ENCODE measurements around the gene CHGA. TPM values are rescaled to one million over a fixed set of nuclear protein-coding genes. Genes with fewer than 3 reads are reported as not detected.

CHGA gene
- total RNA-seq, 2 experiments from 2014 or later: not detected

DNA sequence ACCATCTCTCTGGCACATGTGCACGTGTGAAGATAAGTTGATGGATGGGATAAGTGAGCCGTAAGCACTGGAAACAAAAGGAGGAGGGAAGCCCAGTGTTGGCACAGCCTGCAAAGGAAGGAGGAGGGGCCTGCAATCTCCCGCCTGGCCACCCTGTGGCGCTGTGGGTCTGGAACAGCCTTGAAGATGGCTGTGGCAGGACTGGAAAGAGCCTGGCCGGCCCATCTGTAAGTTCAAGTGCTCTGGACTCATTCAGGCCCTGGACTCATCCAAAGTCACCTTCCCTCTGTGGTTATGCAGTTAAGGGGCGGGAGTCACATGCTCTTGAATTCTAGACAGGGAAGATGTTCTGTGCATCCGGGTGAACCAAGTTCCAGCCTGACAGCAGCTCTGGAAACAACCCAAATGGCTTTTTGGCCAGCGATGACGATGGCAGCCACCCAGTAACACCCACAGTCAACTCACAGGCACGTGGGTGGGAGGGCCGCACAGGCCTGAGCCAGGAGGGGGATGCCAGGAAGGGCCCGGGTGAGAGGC is 50.4 kb downstream of the CHGA start:
- ChIA-PET POLR2A (no interaction called here), CTCF (no interaction called here)
- peak; percentile 46 for DNase-seq
- Mint-ChIP-seq H3K9me3 (peaks cover 31% of the 10 kb centered on the region), H3K27ac (no peak overlapping the region), H3K4me1 (ENCODE audit: low read depth) (no peaks in the 10 kb centered on the region), H3K27me3 (no peaks in the 10 kb centered on the region), H3K36me3 (peaks cover 35% of the 10 kb centered on the region), H3K4me3 (no peak overlapping the region)
- intact Hi-C loops (cut with micrococcal nuclease): no loop called here

DNA sequence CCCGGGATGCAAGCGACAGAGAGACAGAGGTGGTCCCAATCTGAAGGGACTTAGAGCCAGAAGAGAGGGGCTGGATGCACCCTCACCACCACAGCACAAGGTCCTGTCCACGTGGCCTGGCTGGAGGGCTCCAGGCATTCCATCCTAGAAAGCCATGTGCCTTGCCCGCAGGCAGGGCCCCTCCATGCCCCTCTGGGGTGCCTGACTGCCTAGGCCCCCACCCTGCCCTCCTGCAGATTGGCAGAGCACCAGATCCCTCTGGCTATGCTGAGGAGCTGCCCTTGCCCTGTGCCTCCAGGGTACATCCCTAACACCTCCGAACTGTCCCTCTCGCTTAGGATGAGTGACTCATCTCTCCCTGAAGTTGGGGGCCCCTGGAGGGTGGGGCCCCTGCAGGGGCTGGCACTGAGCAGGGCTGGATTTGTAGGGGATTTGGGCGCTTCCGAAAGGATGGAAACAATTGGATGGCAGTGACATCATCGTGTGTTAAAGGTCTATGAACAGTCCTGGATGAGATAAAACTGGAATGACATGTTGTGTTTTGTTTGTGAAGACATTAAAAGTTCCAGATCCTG is 50.9 kb downstream of the CHGA start:
- DNase-seq: no peak
- H3K36me3 Mint-ChIP-seq: peaks cover 41% of the 10 kb centered on the region
- H3K27me3 Mint-ChIP-seq: no peaks in the 10 kb centered on the region
- peaks cover 36% of the 10 kb centered on the region for H3K9me3 Mint-ChIP-seq
- H3K4me1 Mint-ChIP-seq (ENCODE audit: low read depth): no peaks in the 10 kb centered on the region
- ChIA-PET POLR2A (no interaction called here), CTCF (interaction anchor here (0.7 kb wide), 1 partner anchor 121 kb away, joined by 3 read pairs; no protein-coding TSS in a partner anchor)
- H3K27ac Mint-ChIP-seq: no peak overlapping the region
- H3K4me3 Mint-ChIP-seq: no peak overlapping the region
- intact Hi-C loops (cut with micrococcal nuclease): no loop called here

DNA sequence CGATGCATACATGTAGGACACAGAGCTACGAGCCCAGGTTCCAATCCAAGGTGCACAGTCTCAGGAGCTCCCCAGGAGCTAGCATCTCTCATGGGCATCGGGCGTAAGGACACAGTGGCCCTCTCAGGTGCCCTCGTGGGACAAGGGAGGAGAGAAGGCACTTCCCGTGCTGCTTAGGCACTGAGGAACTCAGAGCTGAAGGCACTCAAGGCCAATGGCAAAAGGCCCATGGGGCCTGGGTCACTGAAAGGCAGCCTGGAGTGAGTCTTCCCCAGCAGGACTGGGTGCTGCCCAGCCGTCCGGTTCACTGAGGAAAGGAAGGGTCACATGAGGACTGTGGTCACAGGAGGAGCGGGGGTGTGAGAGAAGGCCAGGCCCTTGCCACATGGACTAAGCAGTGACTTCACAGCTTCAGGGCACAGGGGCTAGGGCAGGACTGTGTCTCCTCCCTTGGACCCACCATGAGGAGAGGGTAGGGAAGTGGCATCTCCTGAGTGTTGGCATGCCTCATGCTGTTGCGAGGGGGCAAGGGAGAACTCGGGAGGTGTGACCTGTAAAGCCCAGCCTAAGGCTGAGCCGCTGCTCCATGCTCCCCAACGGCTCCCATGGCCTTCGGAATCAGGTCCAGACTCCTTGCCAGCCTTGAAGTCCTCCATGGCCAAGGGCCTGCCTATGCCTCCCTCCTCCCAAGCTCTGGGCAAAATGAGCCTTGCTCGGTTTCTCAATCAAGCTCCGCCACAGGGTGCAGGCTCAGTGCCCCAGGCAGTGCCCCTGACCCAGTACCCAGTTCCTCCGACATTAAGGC is 51.8 kb downstream of the CHGA start:
- DNase-seq: no peak
- H3K27me3 Mint-ChIP-seq: no peaks in the 10 kb centered on the region
- ChIA-PET CTCF (interaction anchor here (0.7 kb wide), 1 partner anchor 120 kb away, joined by 3 read pairs; no protein-coding TSS in a partner anchor), POLR2A (no interaction called here)
- no peak overlapping the region for H3K27ac Mint-ChIP-seq
- peaks cover 49% of the 10 kb centered on the region for H3K36me3 Mint-ChIP-seq
- no peaks in the 10 kb centered on the region for H3K4me1 Mint-ChIP-seq (ENCODE audit: low read depth)
- peaks cover 45% of the 10 kb centered on the region for H3K9me3 Mint-ChIP-seq
- intact Hi-C loops (cut with micrococcal nuclease): no loop called here
- no peak overlapping the region for H3K4me3 Mint-ChIP-seq

DNA sequence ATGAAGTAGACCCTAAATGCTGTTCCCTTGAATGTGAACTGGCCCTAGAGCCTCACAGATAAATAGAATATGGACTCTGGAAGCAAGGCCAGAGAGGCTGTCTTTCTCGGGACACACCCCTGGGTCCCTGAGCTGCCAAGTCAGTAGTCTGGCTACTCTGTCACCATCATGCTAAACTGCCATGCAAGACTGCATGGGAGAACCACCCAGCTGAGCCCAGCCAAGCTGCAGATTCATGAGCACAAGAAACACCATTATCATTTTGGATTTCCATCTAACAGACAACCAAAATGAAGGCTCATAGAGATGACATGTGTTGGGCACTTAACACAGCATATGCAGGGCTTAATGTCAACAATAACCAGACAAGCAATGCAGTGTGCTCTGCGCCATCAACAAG is 53.3 kb downstream of the CHGA start:
- Mint-ChIP-seq H3K4me3 (no peak overlapping the region), H3K27ac (no peak overlapping the region), H3K9me3 (peaks cover 58% of the 10 kb centered on the region), H3K36me3 (peaks cover 60% of the 10 kb centered on the region), H3K4me1 (ENCODE audit: low read depth) (no peaks in the 10 kb centered on the region), H3K27me3 (no peaks in the 10 kb centered on the region)
- no peak for DNase-seq
- intact Hi-C loops (cut with micrococcal nuclease): no loop called here
- CTCF ChIA-PET: no interaction called here
- POLR2A ChIA-PET: no interaction called here

DNA sequence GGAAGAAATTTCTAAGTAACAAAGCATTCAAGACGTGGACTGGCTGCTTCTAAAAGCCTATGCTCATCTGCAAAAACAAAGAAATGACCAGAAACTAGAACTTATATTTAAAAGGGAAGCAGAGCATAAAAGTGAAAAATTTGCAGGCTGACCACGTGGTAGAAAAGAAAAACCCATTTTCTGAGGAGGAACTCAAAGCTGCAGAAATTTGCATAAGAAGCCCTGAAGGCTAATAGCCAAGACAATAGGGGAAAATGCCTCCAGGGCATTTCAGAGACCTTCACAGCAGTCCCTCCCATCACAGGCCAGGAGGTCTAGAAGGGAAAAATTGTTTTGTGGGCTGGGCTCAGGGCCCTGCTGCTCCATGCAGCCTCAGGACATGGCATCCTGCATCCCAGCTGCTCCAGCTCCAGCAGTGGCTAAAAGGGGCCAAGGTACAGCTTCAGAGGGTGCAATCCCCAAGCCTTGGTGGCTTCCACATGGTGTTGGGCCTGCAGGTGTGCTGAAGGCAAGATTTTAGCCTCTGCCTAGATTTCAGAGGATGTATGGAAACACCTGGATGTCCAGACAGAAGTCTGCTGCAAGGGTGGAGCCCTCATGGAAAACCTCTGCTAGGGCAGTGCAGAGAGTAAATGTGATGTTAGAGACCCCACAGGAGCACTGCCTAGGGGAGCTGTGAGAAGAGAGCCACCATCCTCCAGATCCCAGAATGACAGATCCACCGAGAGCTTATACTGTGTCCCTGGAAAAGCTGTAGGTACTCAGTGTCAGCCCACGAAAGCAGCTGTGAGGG is 55.5 kb downstream of the CHGA start:
- Mint-ChIP-seq H3K9me3 (peaks cover 58% of the 10 kb centered on the region), H3K27me3 (no peaks in the 10 kb centered on the region), H3K27ac (no peak overlapping the region), H3K36me3 (peaks cover 70% of the 10 kb centered on the region), H3K4me1 (ENCODE audit: low read depth) (no peaks in the 10 kb centered on the region), H3K4me3 (no peak overlapping the region)
- POLR2A ChIA-PET: no interaction called here
- no peak for DNase-seq
- intact Hi-C loops (cut with micrococcal nuclease): no loop called here
- CTCF ChIA-PET: no interaction called here

DNA sequence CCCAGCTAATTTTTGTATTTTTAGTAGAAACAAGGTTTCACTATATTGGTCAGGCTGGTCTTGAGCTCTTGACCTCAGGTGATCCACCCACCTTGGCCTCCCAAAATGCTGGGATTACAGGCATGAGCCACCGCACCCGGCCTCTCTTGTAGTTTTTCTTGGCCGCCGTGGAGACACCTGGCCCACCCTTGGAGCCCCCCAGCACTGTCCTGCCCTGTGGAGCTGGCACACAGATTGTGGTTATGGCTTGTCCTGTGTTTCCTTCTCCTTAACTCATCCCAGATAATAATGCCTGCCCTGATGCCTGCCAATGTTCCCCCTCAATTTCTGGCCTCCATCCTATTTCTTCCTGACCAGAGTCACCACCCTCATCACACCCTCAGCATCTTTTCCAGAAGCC is 57.9 kb downstream of the CHGA start:
- Mint-ChIP-seq H3K9me3 (peaks cover 52% of the 10 kb centered on the region), H3K4me1 (ENCODE audit: low read depth) (no peaks in the 10 kb centered on the region), H3K27me3 (no peaks in the 10 kb centered on the region), H3K27ac (no peak overlapping the region), H3K36me3 (peaks cover 61% of the 10 kb centered on the region), H3K4me3 (no peak overlapping the region)
- no peak for DNase-seq
- intact Hi-C loops (cut with micrococcal nuclease): no loop called here
- CTCF ChIA-PET: no interaction called here
- POLR2A ChIA-PET: no interaction called here

DNA sequence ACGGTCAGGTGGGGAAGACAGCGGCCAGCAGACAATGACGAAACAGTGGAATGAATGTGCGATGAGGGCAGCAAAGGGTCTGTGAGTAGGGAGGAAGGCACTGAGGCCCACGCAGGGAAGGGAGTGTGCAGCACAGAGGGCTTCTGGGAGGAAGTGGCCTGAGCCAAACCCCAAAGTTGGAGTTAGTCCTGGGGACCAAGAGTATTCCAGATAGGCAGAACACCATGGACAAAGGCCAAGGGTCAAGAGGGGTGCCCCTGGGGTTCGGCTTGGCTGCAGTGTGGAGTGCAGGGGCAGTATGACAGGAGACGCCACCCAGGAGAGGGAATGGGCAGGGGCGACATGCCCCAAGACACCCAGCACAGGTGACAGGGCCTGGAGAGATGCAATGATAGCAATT is 58.8 kb downstream of the CHGA start:
- POLR2A ChIA-PET: no interaction called here
- Mint-ChIP-seq H3K27ac (no peak overlapping the region), H3K4me3 (no peak overlapping the region), H3K27me3 (no peaks in the 10 kb centered on the region), H3K9me3 (peaks cover 45% of the 10 kb centered on the region), H3K36me3 (peaks cover 53% of the 10 kb centered on the region), H3K4me1 (ENCODE audit: low read depth) (no peaks in the 10 kb centered on the region)
- CTCF ChIA-PET: no interaction called here
- intact Hi-C loops (cut with micrococcal nuclease): no loop called here
- DNase-seq: no peak

DNA sequence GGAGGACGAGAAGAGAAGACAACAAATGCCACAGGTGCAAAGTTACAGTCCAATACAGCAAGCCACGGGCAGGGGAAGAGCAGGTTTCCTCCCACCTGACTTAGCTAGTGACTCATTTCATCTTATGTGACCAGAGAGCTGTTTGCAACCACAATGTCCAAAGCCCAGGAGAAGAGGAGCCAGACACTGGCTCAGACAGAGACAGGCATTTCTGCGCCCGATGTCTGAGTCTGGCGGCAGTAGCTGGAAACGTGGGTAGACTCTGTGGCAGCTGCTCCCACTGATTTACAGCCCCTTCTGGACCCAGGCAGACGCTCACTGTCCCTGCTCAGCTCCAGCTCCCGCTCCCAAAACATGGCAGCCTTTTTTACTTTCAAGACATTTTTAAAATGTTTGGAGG is 60.0 kb downstream of the CHGA start:
- POLR2A ChIA-PET: no interaction called here
- peaks cover 40% of the 10 kb centered on the region for H3K36me3 Mint-ChIP-seq
- intact Hi-C loops (cut with micrococcal nuclease): no loop called here

DNA sequence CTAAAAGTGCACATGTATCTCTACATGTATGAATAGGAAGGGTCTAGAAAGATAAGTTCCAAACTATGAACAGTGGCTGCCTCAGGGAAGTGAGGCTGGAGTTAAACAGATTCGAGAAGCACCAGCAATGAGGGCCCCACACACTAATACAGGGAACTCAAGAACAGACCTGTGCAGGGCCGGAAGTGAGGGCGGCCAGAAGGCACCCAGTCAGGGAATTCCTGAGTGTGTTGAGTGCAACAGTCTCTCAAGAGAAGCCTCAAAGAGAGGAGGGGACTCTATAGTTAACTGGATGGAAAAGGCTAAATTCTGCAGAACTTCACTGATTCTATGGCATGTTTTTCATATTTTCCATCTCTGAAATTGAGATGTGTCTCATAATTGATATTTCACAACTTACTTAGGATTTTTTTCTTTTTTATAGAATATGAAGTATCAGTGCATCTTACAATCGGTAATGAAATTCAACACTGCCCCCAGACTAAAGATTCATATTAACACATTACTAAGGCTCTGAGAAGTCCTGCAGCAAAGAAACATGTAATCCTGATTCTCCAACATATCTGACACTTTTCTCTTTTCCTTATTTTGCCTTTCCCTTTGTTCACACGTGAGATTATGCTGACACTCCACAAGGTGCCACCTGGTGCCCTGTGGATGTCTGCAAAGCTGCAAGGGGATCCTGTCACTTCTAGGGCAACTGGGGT is 61.3 kb downstream of the CHGA start:
- Mint-ChIP-seq H3K4me3 (no peak overlapping the region), H3K4me1 (ENCODE audit: low read depth) (no peaks in the 10 kb centered on the region), H3K36me3 (peaks cover 27% of the 10 kb centered on the region), H3K9me3 (peaks cover 20% of the 10 kb centered on the region), H3K27ac (no peak overlapping the region), H3K27me3 (no peaks in the 10 kb centered on the region)
- DNase-seq: no peak
- intact Hi-C loops (cut with micrococcal nuclease): no loop called here
- ChIA-PET CTCF (no interaction called here), POLR2A (no interaction called here)

More for the DNA sequence above, 60.0 kb downstream of the CHGA start:
- Mint-ChIP-seq H3K27ac (no peak overlapping the region), H3K27me3 (no peaks in the 10 kb centered on the region), H3K9me3 (peaks cover 33% of the 10 kb centered on the region), H3K4me1 (ENCODE audit: low read depth) (no peaks in the 10 kb centered on the region), H3K4me3 (no peak overlapping the region)
- CTCF ChIA-PET: no interaction called here
- DNase-seq: no peak

Other genes with a start within 250 kb of the CHGA start
- 10 to 100 TPM in 1 of 2 experiments, 1 to 10 TPM in 1; 9.2 to 10.2 TPM for gene LGMN, start 174.5 kb upstream of the CHGA start, total RNA-seq
- 10 to 100 TPM; 20.7 to 22.5 TPM for gene GOLGA5, start 128.8 kb upstream of the CHGA start, total RNA-seq
- gene ITPK1, start 192.8 kb downstream of the CHGA start, total RNA-seq: 10 to 100 TPM; 28.1 to 35.2 TPM

Data from activated CD4-positive, alpha-beta memory T cell treated with anti-CD3 and anti-CD28 coated beads for 36 hours (primary cell).